ENCODE results near the gene KCNJ1.

The KCNJ1 gene

DNA sequence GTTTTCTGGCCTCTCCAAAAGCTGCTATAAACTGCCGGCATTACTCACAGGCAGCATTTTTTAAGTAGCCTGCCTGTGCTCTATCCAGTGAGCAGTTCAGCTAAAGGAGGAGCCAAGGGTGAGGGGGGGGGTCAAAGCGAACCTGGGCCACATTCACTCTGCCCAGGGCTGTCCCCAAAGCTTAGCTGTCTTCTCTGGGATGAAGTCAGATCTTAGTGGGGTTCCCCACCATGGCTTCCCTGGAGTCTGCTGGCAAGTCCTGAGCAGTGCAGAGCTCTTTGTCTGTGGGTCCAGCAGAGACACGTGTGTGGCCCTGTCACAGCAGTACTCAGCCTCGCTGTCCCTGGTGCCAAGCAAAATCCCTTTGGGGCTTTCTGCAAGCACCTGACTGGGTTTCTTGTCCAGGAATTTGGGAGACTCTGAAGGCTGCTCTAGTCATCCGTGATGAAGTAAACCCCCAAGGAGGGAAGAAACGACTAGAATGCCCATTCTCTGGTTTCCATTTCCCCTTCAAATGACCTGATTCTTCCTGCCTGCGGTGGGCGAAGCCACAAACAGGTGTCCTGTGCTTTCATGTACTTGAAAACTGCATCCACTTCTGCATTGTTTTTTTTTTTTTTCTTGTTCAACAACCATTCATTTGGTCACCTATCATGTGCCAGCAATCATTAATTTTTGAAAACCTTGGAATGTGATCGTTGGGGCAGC, 26.6 kb upstream of the KCNJ1 start:
- no peak for DNase-seq (ENCODE audit: low read depth)
- no peak overlapping the region for H3K4me3 ChIP-seq (ENCODE audit: low read length)
- TF ChIP-seq CTCF (conservative IDR thresholded peaks at IDR 0.05; ENCODE audit: low read length): no peak

- no peak for TF ChIP-seq CTCF (conservative IDR thresholded peaks at IDR 0.05; ENCODE audit: low read length)
- no peak for DNase-seq (ENCODE audit: low read depth)
- H3K4me3 ChIP-seq (ENCODE audit: low read length): no peak overlapping the region
Observed at GRCh38 chr11:128892866-128893565, 25.9 kb upstream of the KCNJ1 start.

GRCh38 chr11:128891913-128892398, 24.9 kb upstream of the KCNJ1 start:
- TF ChIP-seq CTCF (conservative IDR thresholded peaks at IDR 0.05; ENCODE audit: low read length): no peak
- H3K4me3 ChIP-seq (ENCODE audit: low read length): no peak overlapping the region
- no peak for DNase-seq (ENCODE audit: low read depth)

GRCh38 chr11:128890543-128891368, 23.7 kb upstream of the KCNJ1 start, which contains the start of gene KCNJ5:
Gene KCNJ5 (plus strand): TSS chr11:128891356. CDS start chr11:128911274, 19,918 bp downstream.
- no peak for TF ChIP-seq CTCF (conservative IDR thresholded peaks at IDR 0.05; ENCODE audit: low read length)
- DNase-seq (ENCODE audit: low read depth): peak; percentile 10
- H3K4me3 ChIP-seq (ENCODE audit: low read length): peak within 1 kb of the TSS; percentile 53

DNA sequence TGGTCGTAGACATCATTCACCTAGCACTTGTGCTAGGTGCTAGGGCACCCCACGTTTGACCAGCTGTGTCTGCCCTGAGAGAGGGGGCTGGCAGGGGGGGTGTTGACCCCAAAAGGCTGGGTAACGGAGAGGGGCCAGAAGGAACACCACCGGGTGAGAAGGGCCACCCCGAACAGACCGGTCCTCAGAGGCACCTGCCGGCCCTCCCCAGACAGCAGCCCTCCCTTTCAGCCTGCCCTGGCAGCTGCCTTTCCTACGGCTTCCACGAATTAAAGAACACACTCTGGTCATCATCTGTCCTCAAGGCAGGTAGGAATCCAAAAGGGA, 23.1 kb upstream of the KCNJ1 start:
- TF ChIP-seq CTCF (conservative IDR thresholded peaks at IDR 0.05; ENCODE audit: low read length): no peak
- no peak for DNase-seq (ENCODE audit: low read depth)
- peak overlapping the region; percentile 53 for H3K4me3 ChIP-seq (ENCODE audit: low read length)

DNA sequence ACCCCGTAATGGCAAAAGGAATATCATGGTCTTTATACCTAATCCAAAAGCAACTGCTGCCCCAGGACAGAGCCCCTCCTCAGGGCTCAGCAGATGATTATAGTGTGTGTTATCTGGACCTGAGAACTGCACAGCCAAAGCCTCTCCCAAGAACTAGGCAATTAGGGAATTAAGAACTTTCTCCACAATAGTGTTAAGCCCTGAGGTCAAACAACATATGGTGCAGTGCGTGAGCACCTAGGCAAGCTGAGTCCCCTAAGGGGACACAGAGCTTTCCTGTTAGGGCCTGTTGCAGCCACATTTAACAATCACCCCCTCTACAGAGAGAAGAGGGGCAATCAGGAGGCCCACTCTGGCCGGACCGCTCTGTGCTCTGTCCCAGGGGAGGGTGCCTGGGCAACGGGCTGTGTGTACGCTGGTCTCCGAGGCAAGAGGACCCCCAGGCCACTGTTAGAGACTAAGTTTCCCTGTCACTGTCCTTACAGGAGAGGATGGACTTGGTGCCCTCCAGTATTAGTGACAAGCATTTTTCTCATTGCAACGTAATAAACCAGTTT, 22.6 kb upstream of the KCNJ1 start:
- DNase-seq (ENCODE audit: low read depth): no peak
- H3K4me3 ChIP-seq (ENCODE audit: low read length): no peak overlapping the region
- no peak for TF ChIP-seq CTCF (conservative IDR thresholded peaks at IDR 0.05; ENCODE audit: low read length)

All from AG10803 (cell line).